Embryonic facial prominence (tissue), 1 donor: ENCODE measurements around the gene CTNNA2.

ENCODE experiments used
- DNase-seq: peaks from one replicate; pipeline ENCODE4 v3.0.0-alpha.2; 2016; ENCODE audit errors: extremely low spot score

Gene CTNNA2

DNA sequence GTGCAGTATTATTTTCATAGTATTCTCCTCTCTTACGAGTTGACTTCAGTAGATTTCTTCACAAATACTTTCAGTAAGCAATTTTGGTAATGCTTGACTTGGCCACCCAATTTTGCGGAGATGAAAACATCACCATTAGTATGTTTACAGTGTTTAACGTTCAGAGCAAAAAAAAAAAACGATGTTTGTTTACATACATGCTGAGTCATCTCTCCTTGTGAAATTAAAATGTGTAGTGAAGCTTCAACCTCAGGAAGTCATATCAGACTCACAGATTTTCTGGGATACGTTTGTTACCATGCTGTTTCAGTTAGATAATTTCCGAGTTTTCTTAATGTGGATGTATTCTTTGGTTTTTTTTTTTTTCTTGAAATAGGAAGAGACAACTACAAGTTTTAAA lies 100.1 kb downstream of the CTNNA2 start:
- DNase-seq: no peak

DNA sequence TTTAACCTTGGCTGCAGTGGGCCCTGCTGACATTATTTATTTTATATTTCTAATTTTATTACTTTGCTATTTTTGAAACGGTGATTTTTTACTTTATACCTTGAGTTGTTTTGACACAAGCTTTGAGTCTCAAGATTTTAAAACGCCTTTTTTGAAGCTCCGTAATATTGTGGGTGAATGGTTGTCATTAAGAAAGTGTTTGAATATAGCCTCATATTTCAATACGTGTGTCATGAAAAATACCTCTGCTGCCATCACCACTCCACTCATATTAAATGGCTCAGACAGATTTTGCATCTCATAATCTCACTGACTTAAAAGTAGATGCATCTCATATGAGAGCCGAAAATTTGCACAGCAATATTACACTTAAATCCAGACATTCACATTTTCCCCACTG lies 106.6 kb downstream of the CTNNA2 start:
- DNase-seq: no peak

DNA sequence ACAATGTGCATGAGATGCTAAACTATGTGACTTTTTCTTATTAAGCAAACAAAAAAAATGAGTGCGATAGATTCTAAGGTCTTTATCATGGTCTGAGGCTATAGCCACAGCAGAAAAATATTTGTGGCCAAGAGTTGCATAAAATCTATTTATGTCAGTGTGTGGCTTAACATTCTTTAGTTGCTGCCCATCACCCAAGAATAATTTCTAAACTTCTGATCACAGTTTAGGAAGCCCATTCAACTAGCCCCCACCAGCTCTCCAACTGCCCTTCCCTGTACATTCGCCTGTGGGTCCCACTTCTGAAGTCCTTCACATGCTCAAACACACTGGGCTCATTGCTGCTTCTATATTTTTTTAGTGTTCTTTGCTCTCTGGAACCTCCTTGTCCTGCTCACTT lies 107.1 kb downstream of the CTNNA2 start:
- no peak for DNase-seq

DNA sequence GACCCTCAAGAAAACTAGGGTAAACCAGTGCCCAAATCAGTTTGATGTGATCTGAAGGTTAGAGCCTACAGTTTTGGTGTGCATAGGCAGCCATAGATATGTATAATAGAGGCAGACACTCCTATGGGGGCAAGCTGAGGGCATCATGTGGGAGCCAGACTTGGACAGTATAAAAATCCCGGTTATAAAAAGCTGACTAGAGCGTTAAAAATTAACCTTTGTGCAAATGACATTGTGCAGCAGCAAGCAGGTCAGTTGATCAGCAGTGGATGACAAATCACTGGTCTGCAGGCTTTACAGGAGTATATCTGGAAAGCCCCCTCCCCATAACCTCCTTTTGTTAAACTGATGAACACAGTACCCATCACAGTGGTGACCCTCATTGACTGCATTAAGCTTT lies 107.8 kb downstream of the CTNNA2 start:
- no peak for DNase-seq

DNA sequence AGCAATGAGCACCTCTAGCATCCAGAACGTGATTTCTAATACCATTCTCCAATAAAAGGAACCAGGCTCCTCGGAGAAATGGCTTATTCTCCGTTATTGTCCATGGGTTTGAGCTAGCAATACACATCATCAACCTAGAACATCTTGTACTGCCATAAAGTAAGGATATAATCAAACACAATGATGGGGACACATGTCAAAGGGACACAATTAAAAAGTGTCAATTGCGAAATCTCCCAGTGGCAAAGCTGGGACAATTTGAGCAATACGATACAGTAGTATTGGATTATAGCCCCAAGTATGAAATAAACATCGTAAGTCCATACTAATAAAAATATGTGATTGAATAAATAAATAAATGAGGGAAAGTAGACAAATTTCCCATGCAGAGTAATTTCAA lies 108.4 kb downstream of the CTNNA2 start:
- DNase-seq: no peak

DNA sequence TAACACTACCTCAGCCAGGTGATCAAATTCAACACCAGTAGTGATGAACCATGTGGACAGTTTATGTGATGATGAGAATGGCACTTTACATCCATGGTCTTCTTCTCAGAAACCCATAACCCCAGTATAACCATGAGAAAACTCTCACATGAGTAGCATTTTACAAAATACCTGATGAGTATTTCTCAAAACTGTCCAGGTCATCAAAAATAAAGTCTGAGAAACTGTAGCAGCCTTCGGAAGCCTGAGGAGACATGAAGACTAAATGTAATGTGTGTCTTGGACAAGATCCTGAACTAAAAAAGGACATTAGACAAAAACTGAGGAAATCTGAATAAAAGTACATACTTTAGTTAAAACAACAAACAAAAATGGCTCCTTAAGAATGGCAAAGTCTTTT lies 108.9 kb downstream of the CTNNA2 start:
- no peak for DNase-seq

DNA sequence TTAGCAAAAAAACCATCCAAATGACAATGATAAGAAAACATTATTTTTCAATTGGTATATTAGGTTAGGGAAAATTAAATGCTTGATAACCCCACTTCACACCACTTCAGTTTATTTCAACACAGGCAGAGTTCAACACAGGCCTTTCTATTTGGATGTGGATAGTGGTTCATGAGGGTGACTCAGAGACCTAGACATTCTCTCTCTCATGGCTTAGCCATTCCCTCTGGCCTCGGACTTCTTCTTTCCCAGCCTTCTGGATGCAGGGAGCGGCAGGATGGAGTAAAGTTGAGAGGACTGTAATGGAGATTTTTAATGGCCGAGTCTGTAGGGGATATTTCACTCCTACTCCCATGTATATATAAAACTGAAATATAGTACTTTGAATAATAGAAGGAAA lies 109.7 kb downstream of the CTNNA2 start:
- DNase-seq: no peak

DNA sequence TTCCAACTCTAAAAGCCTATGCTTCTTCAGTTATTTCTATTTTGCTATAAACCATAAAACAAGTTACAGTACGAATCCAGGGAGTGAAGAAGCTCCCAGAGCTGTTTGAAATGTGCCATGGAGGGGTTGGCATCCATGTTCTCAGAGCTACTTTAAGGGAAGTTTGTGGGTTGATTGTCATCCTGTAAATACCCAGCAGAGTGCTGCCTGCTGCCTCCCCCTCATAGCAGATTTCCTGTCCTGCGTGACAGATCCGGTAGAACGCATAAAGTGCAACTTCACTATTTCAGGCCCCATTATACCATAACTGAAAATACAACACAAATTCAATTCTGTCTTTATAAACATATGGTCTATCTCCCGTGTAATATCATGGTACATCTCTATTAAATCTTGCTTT lies 114.4 kb downstream of the CTNNA2 start:
- DNase-seq: no peak

DNA sequence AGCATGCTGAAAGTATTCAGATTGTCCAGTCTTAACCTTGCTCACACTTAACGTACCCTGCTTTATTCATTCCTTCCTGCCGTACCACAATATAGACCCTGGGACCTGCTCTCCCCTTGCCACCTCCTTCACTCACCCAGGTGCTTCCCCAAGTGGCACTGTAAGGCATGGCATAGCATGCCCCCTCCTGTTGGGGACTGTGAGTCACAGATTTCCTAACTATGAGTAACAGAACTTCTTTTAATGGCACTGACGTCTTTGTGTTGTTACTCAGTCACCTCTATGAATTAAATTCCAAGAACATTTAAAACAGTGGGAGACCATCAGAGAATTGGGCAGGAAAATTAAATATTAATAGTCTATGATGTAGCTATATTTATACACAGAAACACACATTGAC lies 117.2 kb downstream of the CTNNA2 start:
- DNase-seq: no peak

DNA sequence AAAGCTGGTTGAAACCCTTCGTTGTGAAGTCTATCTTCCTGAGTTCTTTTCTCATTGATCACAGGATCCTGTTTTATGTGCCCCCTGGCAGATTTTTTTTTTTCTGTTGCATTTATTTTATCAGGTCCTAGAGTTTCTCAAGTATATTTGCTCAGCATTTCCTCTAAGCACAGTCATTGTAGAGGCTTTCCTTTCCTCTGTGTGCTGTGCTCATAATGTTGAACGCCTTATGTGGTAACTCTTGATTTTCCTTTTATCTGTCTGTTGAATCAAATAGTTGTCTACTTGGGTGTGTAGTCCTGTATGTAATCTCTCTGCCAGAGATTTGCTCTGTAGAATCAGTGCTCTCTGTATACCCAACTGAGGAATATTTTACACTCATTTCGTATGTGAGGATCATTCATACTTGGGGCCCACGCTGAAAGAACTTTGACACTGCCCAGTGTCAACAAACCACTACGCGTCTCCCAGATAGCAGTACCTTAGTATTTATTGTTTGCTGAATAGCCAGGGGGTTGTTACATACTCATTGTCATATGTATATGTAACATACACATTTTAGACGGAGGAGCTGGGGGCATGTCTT lies 118.2 kb downstream of the CTNNA2 start:
- no peak for DNase-seq

DNA sequence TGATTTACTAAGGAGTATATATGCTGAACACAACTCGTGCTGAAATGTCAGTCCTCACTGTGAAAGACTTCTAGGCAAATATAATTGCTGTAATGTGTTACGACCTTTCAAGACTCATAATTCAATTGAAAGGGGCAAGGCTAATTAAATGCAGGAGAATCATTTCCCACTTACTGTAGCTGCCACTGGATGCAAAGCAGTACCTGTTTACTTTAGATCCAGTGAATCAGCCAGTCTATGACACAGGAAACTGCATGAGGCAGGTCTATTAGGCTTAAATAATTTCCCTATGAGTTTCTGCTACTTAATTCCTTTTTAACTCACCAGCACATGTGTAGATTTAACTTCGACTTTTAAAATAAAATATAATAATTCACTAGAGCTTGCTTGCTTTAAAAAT lies 125.6 kb downstream of the CTNNA2 start:
- no peak for DNase-seq

DNA sequence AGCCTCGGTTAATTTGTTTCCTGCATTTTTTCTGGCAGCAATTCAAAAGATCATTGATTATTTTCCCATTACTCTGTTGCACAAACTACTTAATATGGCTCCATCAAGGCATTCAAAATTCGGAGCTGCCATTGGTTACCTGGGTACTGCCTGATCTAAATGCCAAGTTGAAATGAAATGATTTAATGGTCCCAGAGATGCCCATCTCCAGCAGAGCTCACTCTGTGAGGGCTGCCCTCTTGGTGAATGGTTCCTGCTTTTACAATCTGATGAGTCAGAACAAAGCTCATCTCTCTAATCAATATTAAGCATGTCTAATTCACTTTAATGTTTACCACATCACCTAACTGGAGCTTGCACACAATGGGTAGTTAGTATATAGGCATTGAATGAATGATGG lies 126.1 kb downstream of the CTNNA2 start:
- DNase-seq: no peak

DNA sequence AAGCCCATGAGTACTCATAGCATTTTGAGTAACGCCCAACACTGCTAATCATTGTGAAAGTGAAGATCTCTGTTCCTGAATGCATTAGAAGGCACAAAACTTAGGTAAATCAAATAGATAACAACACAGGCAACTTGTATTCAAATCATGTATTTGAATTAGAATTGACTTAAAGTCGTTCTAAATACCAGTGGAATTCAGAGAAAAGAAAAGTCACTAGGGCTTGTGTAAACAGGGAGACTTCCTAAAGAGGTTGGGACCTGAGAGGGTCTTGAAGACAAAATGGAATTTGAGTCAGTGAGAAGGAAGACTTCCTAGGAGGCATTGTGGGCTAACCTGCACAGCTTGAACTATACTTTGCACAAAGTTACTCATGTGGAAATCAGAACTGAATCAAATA lies 127.2 kb downstream of the CTNNA2 start:
- no peak for DNase-seq

DNA sequence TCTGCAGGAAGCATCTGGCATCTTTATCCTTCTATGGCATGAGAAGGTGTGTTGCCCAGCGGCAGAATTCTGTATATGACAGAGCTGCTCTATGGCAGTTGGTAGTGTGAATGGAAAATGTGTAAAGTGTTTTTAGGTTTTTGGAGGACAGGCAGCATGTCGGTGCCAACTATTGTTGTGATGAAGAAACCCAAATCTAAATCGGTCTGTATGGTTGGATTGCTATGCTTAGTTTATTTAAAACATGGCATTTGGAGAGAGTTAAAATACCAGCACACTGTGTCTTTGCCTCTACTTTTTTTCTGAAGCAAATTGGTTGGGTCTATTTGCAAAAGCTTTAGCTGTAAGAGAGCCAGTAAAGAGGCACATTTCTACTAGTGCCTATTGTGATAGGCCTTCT lies 136.7 kb downstream of the CTNNA2 start:
- no peak for DNase-seq

DNA sequence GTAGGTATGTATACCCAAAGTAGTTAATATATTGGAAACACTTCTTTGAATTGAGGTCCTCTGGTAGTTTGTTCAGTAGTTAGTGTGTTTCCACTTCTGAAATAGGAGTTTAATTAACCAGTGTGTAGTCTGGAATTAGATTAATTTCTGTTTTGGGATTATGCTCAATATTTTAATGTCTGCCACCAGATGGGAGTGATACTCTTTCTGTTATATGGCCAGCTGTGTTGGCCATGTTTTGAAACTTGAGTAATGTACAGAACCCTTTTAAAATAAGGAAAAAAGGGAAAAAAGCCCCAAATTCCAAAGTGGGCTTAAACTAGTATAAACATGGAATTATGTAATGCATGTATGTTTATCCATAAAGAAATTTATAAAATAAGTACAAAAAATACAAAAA lies 147.7 kb downstream of the CTNNA2 start:
- DNase-seq: no peak

DNA sequence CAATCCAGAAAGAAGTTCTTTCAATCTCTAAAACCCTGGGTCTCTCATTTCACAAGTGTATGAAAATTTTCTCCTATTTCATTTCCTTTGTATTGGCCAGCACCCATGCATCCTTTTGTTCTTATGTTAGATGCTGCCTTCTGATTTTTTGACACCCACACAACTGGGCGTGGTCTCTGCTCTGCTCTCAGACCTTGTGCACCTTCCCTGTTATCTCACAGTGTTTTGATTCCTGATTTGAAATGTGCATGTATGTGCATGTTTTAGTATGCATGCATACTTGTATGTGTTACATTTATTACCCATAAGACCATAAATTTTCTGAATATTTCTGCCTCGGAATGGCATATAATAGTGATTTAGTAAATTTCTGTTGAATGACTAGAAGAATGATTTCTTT lies 152.2 kb downstream of the CTNNA2 start:
- DNase-seq: no peak

DNA sequence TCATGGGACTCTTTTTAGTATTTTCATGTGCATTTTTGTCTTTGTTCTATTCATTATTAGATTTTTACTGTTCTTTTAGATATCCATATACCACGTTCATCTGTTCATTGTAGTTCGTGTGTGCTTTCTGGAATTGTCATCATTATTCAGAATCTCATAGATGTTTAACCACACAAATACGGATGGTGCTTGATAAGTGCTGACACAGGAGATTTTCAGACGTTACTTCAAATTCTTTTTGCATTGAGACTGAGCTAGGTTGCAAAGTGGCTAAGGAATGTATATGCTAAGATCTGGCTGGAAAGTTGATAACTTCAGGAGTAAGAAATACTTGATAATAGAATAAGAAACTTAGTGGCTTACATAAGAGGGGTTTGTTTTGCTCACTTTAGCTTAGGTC lies 153.6 kb downstream of the CTNNA2 start:
- no peak for DNase-seq

DNA sequence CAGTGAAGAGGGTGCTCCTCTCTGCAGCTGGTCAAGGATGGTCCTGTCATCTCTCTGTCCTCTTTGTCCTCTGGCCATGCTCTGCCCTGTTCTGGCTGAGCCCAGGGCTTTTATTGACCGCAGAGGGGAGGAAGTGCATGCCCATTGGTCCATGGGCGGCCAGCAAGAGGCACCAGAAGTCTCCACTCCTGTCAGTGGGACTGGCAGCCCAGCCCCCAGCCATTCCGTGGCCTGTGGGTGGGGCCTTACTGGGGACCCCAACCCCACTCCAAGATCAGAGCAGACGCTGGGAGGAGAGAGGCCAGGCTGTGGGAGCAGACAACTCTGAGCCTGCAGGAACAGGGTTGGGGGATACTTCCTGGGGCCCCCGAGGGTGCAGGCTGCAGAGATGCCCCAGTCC lies 156.9 kb downstream of the CTNNA2 start:
- no peak for DNase-seq

DNA sequence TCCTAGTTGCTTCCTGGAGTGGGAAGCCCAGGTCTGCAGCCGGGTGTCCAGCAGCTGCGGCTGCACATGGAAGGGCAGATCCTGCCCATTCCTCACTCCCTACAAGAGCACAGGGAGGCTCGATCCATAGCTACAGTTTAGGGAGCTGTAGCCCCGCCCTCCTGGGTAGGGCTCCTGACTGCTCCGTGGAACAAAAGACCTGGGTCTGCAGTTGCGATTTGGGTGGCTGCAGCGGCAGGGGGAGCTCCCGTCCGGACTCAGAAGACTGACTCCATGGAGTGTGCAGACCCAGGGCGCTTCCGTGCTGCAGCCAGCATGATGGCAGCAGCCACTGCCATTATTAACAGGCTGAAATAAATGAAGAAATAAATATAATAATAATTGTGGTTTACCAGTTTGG lies 157.3 kb downstream of the CTNNA2 start:
- DNase-seq: no peak

DNA sequence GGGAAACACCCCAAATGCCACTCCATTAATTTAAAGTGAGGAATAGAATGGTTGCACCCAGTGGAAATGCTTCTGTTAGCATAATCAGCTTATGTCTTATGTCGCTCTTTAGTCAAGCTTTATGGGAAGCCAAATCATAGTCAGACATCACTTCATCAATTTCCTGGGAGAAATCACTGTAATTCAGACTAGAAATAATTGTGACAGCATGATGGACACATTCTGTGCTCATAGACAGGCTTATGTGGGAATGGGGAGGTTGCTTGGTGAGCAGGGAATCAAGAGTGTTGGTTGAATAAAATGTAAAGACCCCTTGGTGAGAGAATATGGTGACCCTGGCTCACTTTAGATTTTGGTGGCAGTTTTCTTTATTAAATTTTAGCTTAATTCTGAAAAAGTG lies 174.0 kb downstream of the CTNNA2 start:
- no peak for DNase-seq

DNA sequence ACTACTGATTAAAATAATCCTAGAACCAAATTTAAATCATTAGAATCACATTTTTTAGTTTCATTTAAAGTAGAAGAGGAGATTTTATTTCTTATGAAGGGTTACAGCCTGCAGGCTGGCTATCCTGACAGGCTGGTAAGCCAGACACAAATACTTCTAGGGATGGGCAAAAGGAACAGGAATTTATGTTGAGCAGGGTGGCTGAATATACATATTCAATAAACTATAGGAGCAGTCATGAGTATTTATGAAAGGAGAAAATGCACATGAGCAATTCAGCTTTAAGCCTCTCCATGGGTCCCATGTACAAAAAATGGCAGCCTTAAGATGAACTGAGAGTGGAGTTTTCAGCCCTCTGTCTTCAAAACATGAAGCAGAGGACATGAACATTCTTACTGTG lies 182.4 kb downstream of the CTNNA2 start:
- DNase-seq: no peak

DNA sequence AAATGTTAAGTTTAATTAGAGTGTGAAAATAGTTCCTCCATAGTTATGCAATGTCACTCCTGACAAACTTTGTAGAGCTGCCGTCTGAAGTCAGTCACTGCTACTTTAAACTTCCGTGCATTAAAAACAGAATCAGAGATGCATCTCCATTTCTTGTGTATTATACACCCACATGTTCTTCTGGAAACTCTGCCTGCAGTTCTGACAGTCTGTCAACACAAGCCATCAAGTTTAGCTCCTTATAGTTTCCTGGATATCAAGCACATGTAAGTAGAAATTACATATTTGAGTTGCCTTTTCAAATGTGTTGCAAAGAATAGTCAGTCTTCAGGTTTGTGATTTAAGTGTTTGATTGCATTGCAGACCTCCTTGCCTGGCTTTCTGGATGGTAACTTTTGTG lies 184.3 kb downstream of the CTNNA2 start:
- no peak for DNase-seq

DNA sequence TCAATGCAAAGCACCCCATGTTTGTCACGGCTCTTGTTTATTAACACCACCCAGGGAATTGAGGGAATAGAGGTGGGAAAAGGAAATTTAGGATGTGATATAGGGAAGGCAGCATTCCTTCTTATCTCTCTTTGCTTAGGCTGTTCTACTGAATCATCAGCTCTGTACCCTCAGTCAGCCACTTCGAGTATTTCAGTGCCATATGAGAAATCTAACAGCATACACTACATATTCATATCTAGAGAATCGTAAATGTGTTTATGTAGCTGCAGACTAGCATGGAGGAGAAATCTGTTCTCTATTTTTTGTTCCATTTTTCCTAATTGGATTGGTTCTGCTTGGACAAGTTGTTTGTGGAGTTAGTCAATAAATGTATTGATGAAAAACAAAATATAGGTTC lies 187.8 kb downstream of the CTNNA2 start:
- DNase-seq: no peak

DNA sequence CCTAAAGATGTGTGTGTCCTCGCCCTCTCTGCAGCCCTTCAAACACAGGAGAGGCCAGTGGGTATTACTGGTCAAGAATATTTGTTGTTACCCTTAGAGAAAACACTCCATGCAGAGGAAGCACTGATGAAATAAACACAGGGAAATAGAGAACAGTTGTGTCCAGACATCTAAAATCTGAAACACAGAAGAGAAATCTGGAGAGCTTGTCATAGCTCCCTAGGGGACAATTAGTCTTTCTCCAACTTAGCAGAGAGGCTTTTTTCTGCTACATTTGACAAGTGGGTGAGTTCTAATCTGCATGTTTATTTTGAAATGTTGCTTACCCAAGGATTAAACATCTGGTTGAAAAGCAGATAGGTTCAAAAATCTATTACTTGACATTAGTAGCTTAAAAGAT lies 190.1 kb downstream of the CTNNA2 start:
- DNase-seq: no peak

DNA sequence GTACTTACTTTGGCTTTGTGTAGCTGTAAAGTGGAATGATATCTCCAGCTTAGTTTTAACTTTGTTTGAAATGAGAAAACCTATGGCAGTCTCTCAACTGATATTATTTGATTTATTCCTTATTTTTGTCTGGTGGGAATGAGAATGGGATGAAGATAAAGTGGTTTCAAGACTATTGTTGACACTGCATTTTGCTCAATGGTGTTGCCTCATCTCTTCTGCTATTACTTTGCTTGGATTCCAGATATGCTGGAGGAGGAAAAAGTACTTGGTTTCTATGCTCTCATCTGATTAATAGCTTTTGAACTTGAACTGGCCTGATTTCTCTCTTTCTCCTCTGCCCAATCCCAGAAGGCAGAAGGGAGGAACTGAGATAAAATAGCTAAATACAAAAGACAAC lies 198.2 kb downstream of the CTNNA2 start:
- DNase-seq: no peak
